ENCODE measurements around the gene SPRY1.
A peak's percentile ranks its signal among the peaks of the same experiment; 100 is the strongest.

Gene SPRY1

GRCh38 chr4:123396307-123397143 lies at the start of gene SPRY1:
Gene SPRY1, plus strand, starts transcription at chr4:123396795. Its CDS starts 4,797 bp downstream, at chr4:123401592.
- DNase-seq (ENCODE audit: low spot score), result peak; percentile 94

GRCh38 chr4:123346951-123347350 lies 49.6 kb upstream of the SPRY1 start:
- no peak for DNase-seq (ENCODE audit: low spot score)

- DNase-seq (ENCODE audit: low spot score), result no peak
Observed at GRCh38 chr4:123348946-123349345, 47.6 kb upstream of the SPRY1 start.

- no peak for DNase-seq (ENCODE audit: low spot score)
Observed at GRCh38 chr4:123349421-123350190, 47.0 kb upstream of the SPRY1 start.

GRCh38 chr4:123350191-123350544 lies 46.4 kb upstream of the SPRY1 start:
- DNase-seq (ENCODE audit: low spot score), result peak; percentile 14

GRCh38 chr4:123350726-123351125 lies 45.9 kb upstream of the SPRY1 start:
- DNase-seq (ENCODE audit: low spot score), result no peak

GRCh38 chr4:123351713-123352112 lies 44.9 kb upstream of the SPRY1 start:
- no peak for DNase-seq (ENCODE audit: low spot score)

- DNase-seq (ENCODE audit: low spot score), result no peak
Observed at GRCh38 chr4:123352240-123352945, 44.2 kb upstream of the SPRY1 start.

- no peak for DNase-seq (ENCODE audit: low spot score)
Observed at GRCh38 chr4:123352966-123353365, 43.6 kb upstream of the SPRY1 start.

GRCh38 chr4:123353656-123354055 lies 42.9 kb upstream of the SPRY1 start:
- no peak for DNase-seq (ENCODE audit: low spot score)

- DNase-seq (ENCODE audit: low spot score), result no peak
Observed at GRCh38 chr4:123354701-123355100, 41.9 kb upstream of the SPRY1 start.

- DNase-seq (ENCODE audit: low spot score), result no peak
Observed at GRCh38 chr4:123356921-123357320, 39.7 kb upstream of the SPRY1 start.

GRCh38 chr4:123359449-123360315 lies 36.9 kb upstream of the SPRY1 start:
- DNase-seq (ENCODE audit: low spot score), result no peak

- DNase-seq (ENCODE audit: low spot score), result peak; percentile 43
Observed at GRCh38 chr4:123361195-123361861, 35.3 kb upstream of the SPRY1 start.

- no peak for DNase-seq (ENCODE audit: low spot score)
Observed at GRCh38 chr4:123362103-123362502, 34.5 kb upstream of the SPRY1 start.

GRCh38 chr4:123363729-123364128 lies 32.9 kb upstream of the SPRY1 start:
- DNase-seq (ENCODE audit: low spot score), result no peak

GRCh38 chr4:123364906-123365305 lies 31.7 kb upstream of the SPRY1 start:
- DNase-seq (ENCODE audit: low spot score), result no peak

GRCh38 chr4:123365412-123365811 lies 31.2 kb upstream of the SPRY1 start:
- DNase-seq (ENCODE audit: low spot score), result no peak

GRCh38 chr4:123366144-123366748 lies 30.3 kb upstream of the SPRY1 start:
- DNase-seq (ENCODE audit: low spot score), result no peak

GRCh38 chr4:123378794-123379193 lies 17.8 kb upstream of the SPRY1 start:
- DNase-seq (ENCODE audit: low spot score), result no peak

- DNase-seq (ENCODE audit: low spot score), result no peak
Observed at GRCh38 chr4:123379392-123379791, 17.2 kb upstream of the SPRY1 start.
